PFSK-1 (cell line): ENCODE data around the gene GHR.

ENCODE experiments used
- FOXP2 ChIP-seq: optimal IDR thresholded peaks from 2 replicates; pipeline ENCODE3; 2011; ENCODE audit warnings: borderline replicate concordance, control low read depth, inconsistent platforms; ENCODE audit not compliant: insufficient read depth; ENCODE audit errors: extremely low read length, extremely low read depth
- POLR2AphosphoS5 ChIP-seq: IDR thresholded peaks from 2 replicates; pipeline ENCODE4 v1.6.1; 2012; ENCODE audit warnings: low read depth, mild to moderate bottlenecking, control low read depth, low read length, moderate library complexity
- SIN3A ChIP-seq: IDR thresholded peaks from 2 replicates; pipeline ENCODE4 v1.6.1; 2012; ENCODE audit warnings: mild to moderate bottlenecking, low read length, moderate library complexity, borderline replicate concordance; ENCODE audit not compliant: insufficient read depth
- TAF1 ChIP-seq: IDR thresholded peaks from 2 replicates; pipeline ENCODE4 v1.6.1; 2012; ENCODE audit warnings: low read length, control low read depth, borderline replicate concordance; ENCODE audit not compliant: insufficient read depth
- TF ChIP-seq, protein P1 (sequence below), 2 experiments: IDR thresholded peaks; 2 replicates each; pipeline versions ENCODE4 v1.6.1 to v1.8.0; 2011 to 2012; ENCODE audit warnings: low read depth in 2 of 2, low read length in 2 of 2, control low read depth in 1 of 2, inconsistent platforms in 1 of 2, mild to moderate bottlenecking in 1 of 2, moderate library complexity in 1 of 2; ENCODE audit not compliant: insufficient read depth in 1 of 2

DNA sequence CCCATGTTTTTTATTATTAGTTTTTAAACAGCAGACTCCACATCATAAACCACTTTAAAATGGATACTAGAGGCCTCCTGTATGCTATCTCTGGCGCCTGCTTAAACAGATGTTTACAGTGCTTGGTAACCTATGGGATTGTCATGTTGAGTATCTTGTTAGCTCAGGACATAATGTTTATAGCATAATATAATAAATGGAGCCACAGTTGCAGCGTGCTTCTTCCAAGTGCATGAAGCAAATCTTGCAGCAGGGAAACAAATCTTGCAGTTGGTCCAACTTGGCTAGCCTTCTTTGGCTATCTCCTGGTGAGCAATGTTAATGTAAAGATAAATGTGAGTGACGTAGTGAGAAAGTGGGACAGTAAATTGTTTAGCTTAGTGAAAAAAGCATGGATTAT, 2.8 kb downstream of the GHR start:
- no peak for TF ChIP-seq TAF1
- no peak for TF ChIP-seq POLR2AphosphoS5
- TF ChIP-seq, protein P1, sequence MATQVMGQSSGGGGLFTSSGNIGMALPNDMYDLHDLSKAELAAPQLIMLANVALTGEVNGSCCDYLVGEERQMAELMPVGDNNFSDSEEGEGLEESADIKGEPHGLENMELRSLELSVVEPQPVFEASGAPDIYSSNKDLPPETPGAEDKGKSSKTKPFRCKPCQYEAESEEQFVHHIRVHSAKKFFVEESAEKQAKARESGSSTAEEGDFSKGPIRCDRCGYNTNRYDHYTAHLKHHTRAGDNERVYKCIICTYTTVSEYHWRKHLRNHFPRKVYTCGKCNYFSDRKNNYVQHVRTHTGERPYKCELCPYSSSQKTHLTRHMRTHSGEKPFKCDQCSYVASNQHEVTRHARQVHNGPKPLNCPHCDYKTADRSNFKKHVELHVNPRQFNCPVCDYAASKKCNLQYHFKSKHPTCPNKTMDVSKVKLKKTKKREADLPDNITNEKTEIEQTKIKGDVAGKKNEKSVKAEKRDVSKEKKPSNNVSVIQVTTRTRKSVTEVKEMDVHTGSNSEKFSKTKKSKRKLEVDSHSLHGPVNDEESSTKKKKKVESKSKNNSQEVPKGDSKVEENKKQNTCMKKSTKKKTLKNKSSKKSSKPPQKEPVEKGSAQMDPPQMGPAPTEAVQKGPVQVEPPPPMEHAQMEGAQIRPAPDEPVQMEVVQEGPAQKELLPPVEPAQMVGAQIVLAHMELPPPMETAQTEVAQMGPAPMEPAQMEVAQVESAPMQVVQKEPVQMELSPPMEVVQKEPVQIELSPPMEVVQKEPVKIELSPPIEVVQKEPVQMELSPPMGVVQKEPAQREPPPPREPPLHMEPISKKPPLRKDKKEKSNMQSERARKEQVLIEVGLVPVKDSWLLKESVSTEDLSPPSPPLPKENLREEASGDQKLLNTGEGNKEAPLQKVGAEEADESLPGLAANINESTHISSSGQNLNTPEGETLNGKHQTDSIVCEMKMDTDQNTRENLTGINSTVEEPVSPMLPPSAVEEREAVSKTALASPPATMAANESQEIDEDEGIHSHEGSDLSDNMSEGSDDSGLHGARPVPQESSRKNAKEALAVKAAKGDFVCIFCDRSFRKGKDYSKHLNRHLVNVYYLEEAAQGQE (IDR thresholded peaks at IDR 0.05; ENCODE audit: insufficient read depth in 1 of 2, low read depth in 2 of 2, low read length in 2 of 2) = no peak
- TF ChIP-seq SIN3A = no peak
- no peak for TF ChIP-seq FOXP2
